NCI-H2107 treated with DMSO at 0.1 percent for 48 hours (cell line): ENCODE measurements around the gene PGBD5.

Source experiments
- DNase-seq: peaks from one replicate; lab custom pipeline; 2025; ENCODE audit not compliant: unreplicated experiment; lab: John Stamatoyannopoulos, UW

The PGBD5 gene

DNA sequence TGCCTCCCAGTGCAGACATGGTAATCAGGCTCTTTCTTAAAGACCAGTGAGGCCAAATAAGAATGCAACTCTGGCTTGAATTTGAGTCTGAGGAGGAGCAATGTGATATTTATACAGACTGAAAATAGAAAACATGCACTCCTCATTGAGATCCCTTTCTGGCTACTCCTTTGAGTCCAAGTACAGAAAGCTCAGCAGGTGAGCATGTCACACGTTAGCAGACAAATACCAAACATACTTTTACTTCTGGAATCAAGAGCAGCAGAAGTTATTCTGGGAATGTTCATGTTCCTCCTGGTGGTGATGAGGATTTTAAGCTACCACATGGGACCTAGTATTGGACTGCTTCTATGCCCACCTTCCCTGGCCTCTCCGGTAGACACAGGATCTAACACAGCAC lies 48.3 kb downstream of the PGBD5 start:
- DNase-seq, result no peak

DNA sequence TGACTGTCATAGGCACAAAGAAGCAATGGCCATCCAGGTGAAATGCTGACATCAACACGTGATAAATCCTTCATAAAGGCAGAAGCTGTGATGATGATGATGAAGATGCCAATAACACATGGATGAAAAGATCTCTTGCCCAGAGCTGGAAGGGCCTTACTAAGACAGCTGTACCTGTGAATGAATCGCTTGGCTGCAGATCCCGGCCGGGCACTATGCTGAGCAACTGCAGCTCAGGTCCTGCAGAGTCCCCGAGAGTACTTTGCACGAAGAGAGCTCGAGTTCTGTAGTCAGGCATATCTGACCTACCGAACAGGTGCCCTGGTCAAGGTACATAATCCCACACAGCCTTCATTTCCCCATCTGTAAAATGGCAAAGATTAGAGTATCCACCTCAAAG lies 48.8 kb downstream of the PGBD5 start:
- DNase-seq, result no peak

DNA sequence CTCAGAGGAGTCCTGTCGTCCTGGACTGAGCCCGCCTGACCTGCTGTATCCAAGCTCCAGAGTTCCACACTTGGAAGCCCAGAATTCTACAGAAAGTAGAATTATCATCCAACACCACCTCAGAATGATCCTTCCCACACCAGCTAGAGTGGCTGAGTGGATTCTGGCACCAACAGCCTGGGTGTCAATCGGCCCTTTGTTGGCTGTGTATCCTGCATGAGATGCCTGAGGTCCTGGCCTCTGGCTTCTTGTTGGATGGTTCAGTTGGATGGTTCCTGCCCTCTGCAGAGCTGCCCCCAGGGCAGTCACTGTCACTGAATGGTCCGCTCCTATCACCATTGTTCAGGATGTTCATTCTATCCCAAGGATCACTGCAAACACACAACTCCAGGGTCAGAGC lies 49.8 kb downstream of the PGBD5 start:
- no peak for DNase-seq

DNA sequence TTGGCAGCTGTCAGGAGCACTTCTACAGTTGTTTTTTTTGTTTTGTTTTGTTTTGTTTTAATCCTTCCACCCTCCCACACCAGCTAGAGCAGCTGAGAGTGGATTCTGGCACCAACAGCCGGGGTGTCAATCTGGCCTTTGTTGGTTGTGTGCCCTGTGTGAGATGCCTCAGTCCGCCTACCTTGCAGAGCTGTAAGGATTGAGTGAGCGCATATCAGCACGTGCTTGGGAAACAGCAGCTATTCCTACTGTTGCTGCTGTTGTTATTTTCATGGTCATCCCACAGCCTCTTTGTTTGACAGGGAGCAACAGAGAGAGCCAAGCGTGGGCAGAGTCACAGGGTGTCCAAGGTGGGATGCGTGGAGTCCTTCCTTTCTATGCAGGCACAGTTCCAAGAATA lies 50.4 kb downstream of the PGBD5 start:
- DNase-seq, result peak; percentile 69

DNA sequence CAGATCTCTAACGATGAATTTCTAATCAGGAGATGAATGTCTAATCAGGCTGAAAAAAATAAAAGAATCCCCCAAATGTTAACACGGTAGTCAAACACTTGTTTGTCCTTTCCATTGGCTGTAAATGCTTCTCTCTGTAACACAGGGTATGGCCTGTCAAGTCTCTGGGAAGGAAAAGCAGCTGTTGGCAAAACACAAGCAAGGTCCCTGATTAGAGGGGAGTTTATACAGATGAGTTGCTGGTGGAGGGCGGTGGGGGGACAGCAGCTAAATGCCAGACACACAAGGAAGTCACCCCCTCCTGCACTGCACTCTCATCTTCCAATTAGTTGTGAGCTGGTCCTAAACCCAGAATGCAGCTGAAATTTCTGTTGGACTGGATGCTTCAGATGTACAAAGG lies 51.0 kb downstream of the PGBD5 start:
- no peak for DNase-seq

DNA sequence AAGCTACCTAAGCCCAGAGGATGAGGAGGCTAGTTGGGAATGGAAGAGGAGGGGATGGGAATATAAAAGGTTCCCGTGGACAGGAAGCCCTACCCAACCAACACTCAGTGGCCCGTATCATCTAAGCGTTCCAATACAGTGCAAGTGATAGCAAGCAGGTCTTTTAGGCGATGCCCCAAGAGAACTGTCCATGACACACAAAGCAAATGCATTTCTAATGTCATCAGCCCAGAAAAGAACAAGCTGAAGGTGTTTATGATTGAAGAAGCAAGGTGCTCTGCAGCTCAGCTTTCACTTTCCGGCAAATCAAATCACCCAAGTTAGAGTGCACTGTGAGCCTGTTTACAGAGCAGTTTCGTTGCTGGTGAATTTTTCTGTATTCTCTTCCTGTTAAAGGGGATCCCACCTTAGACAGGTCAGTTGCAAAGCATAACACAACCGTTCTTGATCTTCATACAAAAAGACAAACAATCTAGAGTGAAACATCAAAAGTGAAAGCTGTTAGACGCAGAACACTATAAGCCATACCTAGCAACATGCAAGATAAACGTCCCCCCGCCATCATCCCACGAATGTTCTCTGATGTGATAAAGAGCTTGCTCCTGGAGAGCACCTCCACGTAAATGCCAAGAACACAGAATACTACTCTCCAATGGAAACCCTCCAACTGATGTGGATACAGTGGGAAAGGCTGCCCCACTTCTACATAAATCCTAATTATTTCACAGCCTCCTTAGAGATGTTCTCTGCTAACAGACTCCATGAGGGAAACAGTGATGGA lies 54.0 kb downstream of the PGBD5 start:
- DNase-seq, result peak; percentile 45

DNA sequence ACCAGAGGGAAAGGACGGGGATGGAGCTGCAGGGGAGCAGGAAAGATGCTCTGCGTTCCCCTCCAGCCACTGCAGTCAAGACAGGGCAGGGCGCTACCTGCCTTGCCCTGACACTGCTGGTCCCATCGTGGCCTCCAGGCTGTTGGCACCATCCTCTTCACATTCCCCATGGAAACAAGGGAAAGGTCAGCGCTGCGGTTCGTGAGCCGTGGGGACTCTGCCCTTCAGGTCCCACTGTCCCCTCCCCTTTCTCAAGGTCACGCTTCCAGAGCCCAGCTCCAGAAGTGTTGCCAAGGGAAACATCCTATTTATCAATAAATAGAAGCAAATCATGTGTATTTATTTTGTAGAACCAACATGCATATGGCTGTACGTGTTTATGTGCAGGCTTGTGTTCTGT lies 56.0 kb downstream of the PGBD5 start:
- no peak for DNase-seq

DNA sequence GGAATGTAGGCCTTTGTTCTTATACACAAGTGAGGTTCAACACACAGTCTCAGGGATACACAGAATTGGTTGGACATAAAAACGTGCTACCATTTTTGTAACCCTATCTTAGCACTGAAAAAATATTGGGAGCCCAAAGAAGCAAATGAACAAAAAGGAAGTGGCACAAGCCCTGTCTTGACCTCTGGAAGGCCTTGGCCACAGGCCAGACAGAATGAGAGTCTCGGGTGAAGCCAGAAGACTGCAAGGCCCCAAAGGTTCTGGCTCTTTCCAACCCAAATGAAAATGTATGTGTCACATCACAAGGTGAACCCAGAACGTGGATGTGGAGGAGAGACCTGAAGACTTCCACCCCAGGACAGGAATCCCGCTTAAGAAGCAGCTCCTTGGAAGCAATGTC lies 57.3 kb downstream of the PGBD5 start:
- DNase-seq, result no peak

DNA sequence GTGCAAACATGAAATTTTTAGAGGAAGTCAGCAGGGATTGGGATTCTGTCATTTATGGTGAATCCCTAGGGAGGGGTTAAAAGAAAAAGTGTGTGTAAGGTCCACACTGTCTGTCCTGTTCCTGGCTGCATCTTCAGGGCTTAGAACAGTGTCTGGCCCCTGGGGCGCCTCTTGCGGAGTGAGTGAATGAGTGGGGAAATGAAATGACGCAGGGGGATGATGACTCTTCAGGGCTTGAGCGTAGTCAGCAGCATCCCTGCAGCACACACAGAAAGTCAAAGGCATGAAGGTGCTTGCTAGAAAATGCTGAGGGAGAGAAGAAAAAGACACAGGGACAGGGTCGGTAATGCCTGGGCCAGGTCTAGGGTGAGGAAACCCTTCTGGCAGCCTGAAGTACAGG lies 57.8 kb downstream of the PGBD5 start:
- DNase-seq, result no peak

DNA sequence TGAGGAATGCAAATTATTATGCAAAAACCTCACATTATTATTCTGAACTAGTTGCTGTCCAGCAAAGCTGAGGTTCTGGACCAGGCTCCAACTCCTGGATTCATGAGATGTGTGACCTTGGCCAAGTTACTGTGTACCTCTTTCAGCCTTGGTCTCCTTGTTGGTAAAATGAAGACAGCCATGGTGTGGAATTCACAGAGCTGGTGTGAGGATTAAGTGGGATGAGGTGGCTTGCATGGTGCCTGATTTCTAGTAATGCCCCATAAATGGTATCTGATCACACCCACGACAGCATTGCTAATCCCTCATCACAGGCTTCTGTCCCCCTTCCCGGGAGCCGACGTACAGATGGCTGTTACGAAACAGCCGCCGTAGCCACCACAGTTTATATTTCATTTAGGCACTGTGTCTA lies 59.6 kb downstream of the PGBD5 start:
- no peak for DNase-seq

DNA sequence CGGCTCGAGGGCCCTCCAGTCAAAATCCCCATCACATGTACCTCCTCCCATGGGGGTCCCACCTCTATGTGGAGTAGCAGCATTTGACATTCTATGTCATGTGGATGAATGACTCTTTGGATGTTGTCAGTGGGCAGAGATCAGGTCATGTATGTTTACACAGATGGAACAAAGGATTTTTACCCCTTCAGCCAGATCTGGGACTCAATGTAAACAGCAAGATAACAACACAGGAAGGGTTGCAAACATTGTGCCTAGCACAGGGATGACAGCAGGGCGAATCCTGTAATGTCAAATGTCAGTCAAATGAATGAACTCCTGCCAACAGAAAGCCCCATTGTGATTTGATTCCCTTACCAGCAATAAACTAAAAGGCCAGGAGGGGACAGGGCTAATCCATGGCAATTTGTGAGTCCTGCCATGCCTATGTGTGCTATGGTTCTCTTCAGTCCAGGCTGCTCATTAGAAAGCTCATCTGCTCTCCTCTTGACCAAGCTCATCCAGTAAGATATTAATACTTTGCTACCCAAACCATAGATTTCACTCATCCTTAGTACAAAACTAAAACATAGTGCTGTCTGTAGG lies 60.3 kb downstream of the PGBD5 start:
- DNase-seq, result peak; percentile 31

DNA sequence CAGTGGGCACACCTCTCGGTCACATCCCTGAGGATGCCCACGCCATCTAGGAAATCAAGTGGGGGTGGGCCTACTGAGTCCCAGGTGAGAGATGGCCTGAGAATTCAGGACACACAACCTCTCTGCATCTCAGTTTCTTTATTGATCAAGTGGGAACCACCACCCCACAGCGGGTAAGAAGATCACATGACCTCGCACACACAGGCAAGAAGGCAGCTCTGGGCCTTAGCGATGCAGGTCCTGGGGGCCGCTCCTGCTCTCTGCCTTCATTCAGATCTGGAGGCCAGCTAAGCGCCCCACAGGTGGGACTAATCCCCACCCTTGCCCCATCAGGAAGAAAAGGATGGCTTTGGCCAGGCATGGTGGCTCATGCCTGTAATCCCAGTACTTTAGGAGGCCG lies 63.2 kb downstream of the PGBD5 start:
- no peak for DNase-seq

DNA sequence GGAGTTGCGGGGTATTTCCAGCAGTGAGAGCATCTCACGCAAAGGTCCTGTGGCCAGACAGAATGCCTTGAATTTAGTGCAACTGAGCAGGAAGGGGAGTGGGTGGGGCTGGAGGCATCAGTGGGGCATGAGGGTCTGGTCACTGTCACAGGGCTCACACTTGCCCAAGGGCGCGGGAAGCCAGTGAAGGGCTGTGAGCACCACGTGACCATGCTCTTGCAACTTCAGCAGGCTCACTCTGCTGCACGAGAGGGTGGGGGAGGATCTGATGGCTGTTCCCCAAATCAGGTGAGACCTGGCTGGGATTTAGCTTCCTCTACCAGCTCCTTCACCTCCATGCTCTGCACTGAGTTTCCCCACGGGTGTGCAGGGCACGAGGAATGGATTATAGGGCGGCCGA lies 64.2 kb downstream of the PGBD5 start:
- no peak for DNase-seq

DNA sequence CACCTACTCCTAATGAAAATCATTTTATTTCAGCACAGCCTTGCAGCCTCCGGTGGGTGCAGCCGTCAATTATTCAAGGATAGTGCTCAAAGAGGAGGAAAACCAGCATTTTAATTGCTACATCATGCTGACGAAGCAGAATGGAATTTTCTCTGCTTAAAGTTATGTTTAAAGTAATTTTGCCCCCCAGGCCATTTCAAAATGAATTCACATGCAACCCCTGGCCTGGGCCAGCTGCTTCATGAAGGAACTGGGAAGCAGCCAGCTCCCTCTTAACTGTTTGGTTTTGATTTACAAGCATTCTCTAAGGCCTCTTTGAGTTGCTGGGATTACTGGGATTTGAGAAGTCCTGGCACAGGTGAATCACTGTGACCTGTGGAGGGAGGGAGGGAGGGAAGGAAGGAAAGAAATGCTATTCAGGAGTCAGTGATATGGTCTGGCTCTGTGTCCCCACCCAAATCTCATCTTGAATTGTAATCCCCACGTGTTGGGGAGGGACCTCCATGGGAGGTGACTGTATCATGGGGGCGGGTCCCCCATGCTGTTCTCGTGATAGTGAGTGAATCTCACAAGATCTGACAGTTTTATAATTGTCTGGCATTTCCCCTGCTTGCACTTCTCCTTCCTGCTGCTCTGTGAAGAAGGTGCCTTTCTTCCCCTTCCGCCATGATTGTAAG lies 66.0 kb downstream of the PGBD5 start:
- no peak for DNase-seq

DNA sequence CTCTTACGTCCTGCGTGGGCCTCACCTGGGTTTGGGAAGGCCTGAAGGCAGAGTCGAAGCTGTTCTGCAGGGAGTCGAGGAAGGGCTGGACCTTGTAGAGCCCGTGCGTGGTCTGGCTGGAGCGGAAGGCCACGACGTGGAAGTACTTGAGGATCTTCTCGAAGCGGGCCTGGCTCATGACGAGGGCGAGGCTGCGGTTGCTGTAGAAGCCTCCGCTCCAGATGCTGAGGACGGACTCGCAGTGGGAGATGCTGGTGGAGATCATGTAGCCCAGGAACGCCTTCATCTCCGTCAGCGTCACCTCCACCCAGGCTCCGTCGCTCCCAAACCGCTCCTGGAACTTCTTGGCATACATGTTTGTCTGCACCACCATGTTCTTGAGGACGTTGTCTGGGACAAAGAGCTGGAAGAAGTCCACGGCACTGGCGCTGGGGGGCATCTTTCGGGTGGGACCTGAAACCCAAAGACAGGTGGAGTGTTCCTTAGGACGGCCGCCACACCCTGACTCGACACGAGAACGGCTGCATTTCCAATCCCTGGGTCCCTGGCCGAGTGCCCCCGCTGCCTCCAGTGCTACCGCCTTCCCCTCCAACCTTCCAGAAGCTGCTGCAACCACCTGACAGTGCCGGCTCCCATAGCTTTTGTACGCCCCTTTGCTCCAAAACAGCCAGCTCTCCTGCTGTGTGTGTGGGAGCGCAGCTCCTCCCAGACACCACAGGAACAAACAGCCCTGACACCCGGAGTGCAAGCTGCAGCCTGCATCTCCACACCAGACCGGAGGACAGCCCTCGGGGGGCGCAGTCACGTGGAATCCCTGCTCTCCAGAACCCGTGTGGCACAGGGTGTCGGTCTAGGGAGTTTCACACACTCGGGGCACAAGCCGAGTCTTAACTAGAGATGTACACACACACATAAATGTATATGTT lies 69.0 kb downstream of the PGBD5 start:
- peak; percentile 72 for DNase-seq

DNA sequence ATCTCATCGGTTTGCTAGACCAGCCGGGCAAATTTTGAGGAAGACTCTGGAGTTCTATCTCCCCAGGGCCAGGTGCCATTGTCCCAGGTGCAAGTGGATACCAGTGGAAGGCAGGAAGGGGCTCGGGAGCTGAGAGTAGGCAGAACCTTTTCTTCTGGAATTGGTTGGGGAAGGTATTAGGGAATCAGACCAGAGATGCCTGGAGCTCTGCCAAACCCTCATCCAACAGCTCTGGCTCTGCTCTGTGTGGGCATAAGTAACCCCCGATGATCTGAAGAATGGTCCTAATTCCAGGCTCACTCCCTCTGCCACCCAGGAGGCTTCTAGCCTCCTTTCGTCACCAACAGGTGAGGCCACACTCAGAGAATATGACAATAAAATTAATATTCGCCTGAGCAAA lies 69.9 kb downstream of the PGBD5 start:
- DNase-seq, result no peak

DNA sequence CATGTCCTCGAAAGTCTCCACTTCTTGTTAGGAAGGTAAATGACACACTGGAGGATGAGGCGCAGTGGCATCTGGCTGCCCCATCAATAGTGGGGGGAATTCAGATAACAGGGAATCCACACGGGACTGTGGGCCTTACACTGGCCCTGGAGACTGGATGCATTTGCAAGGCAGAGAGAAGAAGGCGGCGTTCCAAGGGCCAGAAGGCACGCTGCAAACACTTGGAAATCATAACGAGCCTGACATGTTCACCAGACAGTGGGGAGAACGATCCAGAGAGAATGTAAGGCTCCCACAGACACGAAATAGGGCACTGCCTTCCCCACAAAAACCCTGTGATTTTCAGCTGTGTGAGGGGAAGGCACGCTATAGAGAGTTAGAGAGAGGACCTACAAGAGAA lies 70.5 kb downstream of the PGBD5 start:
- DNase-seq, result no peak

DNA sequence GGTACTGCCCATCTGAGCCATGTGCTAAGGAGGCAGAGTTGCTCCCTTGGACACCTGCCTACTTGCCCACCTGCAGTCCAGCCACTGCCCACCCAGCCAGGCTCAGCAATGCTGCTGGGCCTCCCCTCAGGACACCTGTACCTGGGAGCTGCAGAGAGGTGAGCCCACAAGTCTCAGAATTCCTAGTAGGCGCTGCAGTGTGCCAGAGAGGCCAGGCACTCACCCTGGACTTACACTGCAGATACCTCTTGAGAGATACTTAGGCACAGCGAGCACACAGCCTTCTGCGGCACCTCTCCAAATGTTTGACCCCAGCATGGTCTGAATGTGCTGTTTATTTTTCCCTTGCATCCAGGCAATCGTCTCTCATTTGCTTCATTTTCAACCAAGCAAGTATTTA lies 71.0 kb downstream of the PGBD5 start:
- no peak for DNase-seq

DNA sequence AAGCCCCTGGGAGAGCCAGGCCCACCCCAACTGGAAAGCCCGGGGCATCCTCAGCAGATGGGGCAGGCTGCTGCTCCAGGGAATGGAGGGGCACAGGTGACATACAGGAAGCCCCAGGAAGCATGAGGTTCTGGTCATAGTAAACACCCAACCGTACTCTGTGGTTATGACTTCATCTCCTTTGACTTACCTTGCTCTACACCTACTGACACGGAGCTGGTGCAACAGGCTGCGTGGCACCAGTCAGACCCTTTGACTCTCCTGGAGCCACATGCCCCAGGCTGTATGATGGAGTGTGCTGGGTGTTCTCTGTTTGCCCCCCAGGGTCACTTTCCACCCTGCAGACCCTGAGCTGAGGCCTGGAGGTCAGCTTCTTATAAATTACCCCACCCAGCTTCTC lies 72.1 kb downstream of the PGBD5 start:
- DNase-seq, result no peak

DNA sequence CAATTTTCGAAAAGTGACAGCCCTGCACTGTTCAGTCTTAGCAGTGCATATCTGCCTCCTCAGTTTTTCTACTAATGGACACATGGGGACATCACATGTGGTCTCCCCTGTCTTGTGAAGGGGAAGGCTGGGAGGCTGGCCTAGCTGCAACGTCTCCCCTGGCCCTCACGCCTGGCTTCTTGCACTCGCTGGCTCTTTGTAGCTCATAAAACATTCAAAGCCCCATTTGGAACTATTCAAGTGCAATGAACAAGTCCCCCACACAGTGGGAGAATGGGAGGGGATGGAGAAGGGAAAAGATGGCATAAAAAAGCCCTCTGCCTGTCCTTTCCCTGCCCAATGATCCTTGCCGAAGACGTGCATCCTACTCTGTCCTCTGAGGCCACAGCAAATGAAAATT lies 73.6 kb downstream of the PGBD5 start:
- DNase-seq, result no peak

DNA sequence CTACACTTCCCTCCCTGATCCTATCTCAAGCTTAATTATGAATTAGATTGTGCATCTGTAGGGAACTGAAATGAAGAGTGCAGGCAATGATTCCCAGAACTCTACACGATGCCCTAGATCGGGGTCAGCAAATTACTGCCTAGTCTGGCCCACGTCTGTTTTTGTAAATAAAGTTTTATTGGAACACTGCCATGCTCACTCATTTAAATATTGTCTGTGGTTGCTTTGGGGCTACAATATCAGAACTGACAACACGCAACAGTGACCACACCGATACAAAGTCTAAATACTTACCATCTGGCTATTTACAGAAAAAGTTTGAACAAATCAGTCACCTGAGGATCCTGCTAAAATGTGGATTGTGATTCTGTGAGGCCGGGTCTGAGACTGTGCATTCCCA lies 74.1 kb downstream of the PGBD5 start:
- no peak for DNase-seq
